Measurements from ENCODE around the gene H1-8. TPM values are rescaled to one million over a fixed set of nuclear protein-coding genes. Genes with fewer than 3 reads are reported as not detected.

The H1-8 gene
- total and polyA plus RNA-seq, 11 donors = not detected

DNA sequence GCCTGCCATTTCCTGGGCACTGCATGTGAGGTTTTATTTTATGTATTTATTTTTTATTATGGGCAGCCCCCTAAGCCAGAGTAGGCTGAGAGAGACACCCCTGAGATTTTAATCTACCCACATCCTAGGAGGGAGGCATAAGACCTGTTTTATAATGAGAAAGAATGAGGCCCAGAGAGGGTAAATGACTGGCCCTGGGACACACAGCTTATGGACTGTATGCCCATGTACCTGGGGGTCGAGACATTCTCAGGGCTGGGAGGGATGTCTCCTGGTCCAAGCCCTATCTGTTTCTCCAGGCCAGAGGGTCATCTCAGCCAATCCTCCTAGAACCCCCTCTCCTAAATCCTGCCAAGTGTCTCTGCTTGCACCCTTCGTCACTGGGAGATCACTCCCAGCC lies 57.4 kb downstream of the H1-8 start:
- no peaks in the 10 kb centered on the region for H3K9me3 ChIP-seq
- H3K27ac ChIP-seq = peak overlapping the region in 11 of 12 donors; percentile 78 to 97 (median 92)
- H3K36me3 ChIP-seq = peaks cover 0 to 14% (median 0%) of the 10 kb centered on the region in 9 donors
- peak overlapping the region in 5 of 12 donors; percentile 11 to 99 (median 41) for H3K4me3 ChIP-seq
- 53 to 84% (median 63%) methylated on average over 2 of the region's 2 CpGs for WGBS, 4 donors
- ATAC-seq (no peak), DNase-seq (no peak)
- H3K4me1 ChIP-seq = peaks cover 8 to 93% (median 81%) of the 10 kb centered on the region in 12 donors
- peaks cover 0 to 7% (median under 1%) of the 10 kb centered on the region in 9 donors for H3K27me3 ChIP-seq
- intact Hi-C loops (cut with DNase I) = loop anchor here in 7 of 10 donors (5.0 kb wide), 2 partner anchors 38 to 108 kb away; no protein-coding TSS in a partner anchor
- TF ChIP-seq, protein P1, sequence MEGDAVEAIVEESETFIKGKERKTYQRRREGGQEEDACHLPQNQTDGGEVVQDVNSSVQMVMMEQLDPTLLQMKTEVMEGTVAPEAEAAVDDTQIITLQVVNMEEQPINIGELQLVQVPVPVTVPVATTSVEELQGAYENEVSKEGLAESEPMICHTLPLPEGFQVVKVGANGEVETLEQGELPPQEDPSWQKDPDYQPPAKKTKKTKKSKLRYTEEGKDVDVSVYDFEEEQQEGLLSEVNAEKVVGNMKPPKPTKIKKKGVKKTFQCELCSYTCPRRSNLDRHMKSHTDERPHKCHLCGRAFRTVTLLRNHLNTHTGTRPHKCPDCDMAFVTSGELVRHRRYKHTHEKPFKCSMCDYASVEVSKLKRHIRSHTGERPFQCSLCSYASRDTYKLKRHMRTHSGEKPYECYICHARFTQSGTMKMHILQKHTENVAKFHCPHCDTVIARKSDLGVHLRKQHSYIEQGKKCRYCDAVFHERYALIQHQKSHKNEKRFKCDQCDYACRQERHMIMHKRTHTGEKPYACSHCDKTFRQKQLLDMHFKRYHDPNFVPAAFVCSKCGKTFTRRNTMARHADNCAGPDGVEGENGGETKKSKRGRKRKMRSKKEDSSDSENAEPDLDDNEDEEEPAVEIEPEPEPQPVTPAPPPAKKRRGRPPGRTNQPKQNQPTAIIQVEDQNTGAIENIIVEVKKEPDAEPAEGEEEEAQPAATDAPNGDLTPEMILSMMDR (IDR thresholded peaks at IDR 0.05) = no peak
- no peak for TF ChIP-seq POLR2A (IDR thresholded peaks at IDR 0.05)

Other genes starting within 250 kb of the H1-8 start
- gene EFCAB12, start 114.5 kb upstream of the H1-8 start, total RNA-seq = under 1 TPM in 4 of 9 donors, not detected in 5; 0.09 to 0.20 (median 0.14) TPM
- under 1 TPM; 0.07 to 0.11 TPM for gene EFCAB12, start 114.5 kb upstream of the H1-8 start, polyA plus RNA-seq
- 10 to 100 TPM; 13.0 to 26.7 (median 20.6) TPM for gene MBD4, start 103.2 kb upstream of the H1-8 start, total RNA-seq
- gene MBD4, start 103.2 kb upstream of the H1-8 start, polyA plus RNA-seq = 10 to 100 TPM; 10.8 to 42.3 TPM
- 10 to 100 TPM; 13.1 to 34.2 (median 16.6) TPM for gene IFT122, start 103.0 kb upstream of the H1-8 start, total RNA-seq
- gene IFT122, start 103.0 kb upstream of the H1-8 start, polyA plus RNA-seq = 10 to 100 TPM in 1 of 2 donors, 1 to 10 TPM in 1; 7.2 to 25.2 TPM
- gene RHO, start 14.5 kb upstream of the H1-8 start, total RNA-seq = not detected
- under 1 TPM in 1 of 2 donors, not detected in 1; 0.08 TPM for gene RHO, start 14.5 kb upstream of the H1-8 start, polyA plus RNA-seq
- gene PLXND1, start 63.5 kb downstream of the H1-8 start, total RNA-seq = 100 to 1,000 TPM in 2 of 9 donors, 10 to 100 TPM in 7; 40.8 to 218 (median 64.9) TPM
- gene PLXND1, start 63.5 kb downstream of the H1-8 start, polyA plus RNA-seq = 10 to 100 TPM; 66.4 to 67.3 TPM

All from heart left ventricle (tissue), 16 donors.